Erythroblast (primary cell): ENCODE data around the gene AP3B1.

Experiments used
- GATA1 ChIP-seq: IDR thresholded peaks from 2 replicates; pipeline ENCODE4 v1.6.1; 2011; ENCODE audit warnings: low read depth, mild to moderate bottlenecking, control low read depth, low read length, moderate library complexity
- POLR2A ChIP-seq: IDR thresholded peaks from 2 replicates; pipeline ENCODE4 v1.6.1; 2011; ENCODE audit warnings: mild to moderate bottlenecking, low read length

DNA sequence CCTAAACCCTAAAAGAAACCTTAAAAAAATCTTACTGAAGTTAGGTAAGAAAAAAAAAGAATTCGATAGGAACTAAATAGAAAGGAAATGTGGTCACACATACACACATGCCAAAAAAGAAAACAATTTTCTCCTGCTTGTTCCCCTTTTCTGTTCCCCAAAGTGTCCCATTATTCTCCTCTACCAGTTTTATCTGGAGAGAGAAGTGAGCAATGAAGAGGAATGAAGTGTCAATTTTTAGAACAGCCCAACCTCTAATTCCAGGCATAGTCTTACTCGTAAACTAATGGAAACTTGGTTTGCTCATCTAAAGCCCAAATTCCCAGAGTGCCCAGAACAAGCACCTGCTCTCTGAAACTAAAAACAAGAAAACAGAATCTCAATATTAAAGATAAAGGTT lies 26.1 kb downstream of the AP3B1 start:
- TF ChIP-seq POLR2A = no peak
- TF ChIP-seq GATA1 = no peak
